Sigmoid colon (tissue), 4 donors: ENCODE data around the gene RAB36.

Source experiments
- POLR2A ChIP-seq, 2 donors: fragments of 450-650 bp; IDR thresholded peaks; one replicate each; pipeline ENCODE4 v1.6.1; 2016; ENCODE audit warnings: antibody characterized with exemption in 2 of 2, mild to moderate bottlenecking in 2 of 2, moderate library complexity in 2 of 2
- POLR2AphosphoS5 ChIP-seq, 4 donors: sonication (generic); formaldehyde crosslinking; IDR thresholded peaks; one replicate each; pipeline ENCODE4 v1.6.1; 2017; ENCODE audit warnings: antibody characterized with exemption in 4 of 4
- TF ChIP-seq, protein P1 (sequence below), 4 experiments: fragments of 450-650 bp in 3 of 4; fragments of 200-600 bp in 1 of 4; IDR thresholded peaks; one replicate each; pipeline ENCODE4 v1.5.1; 2016 to 2019; ENCODE audit warnings: antibody characterized with exemption in 4 of 4, mild to moderate bottlenecking in 3 of 4, moderate library complexity in 2 of 4

DNA sequence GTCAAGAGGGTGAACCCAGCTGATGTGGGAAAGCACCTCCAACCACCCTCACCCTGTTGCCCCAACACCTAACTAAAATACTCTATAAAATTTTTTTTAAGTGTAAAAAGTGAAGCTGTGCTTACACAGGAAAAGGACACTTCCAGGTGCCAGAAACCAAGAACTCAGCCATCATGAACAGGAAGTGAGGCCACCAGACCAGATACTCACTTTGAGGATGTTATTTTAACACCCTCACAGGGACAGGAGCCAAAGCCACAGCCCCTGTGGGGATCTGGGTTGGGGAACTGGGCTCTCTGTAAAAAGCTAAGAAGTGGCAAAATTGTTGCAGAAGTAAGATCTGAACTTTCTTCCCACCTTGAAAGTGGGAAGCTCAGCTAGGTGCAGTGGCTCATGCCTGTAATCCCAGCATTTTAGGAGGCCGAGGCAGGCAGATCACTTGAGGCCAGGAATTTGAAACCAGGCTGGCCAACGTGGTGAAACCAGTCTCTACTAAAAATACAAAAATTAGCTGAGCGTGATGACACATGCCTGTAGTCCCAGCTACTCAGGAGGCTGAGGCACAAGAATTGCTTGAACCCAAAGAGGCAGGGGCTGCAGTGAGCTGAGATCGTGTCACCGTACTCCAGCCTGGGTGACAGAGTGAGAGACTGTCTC lies 7.2 kb upstream of the RAB36 start:
- TF ChIP-seq POLR2A (IDR thresholded peaks at IDR 0.05) (no peak), POLR2AphosphoS5 (IDR thresholded peaks at IDR 0.05) (no peak)
- TF ChIP-seq, protein P1, sequence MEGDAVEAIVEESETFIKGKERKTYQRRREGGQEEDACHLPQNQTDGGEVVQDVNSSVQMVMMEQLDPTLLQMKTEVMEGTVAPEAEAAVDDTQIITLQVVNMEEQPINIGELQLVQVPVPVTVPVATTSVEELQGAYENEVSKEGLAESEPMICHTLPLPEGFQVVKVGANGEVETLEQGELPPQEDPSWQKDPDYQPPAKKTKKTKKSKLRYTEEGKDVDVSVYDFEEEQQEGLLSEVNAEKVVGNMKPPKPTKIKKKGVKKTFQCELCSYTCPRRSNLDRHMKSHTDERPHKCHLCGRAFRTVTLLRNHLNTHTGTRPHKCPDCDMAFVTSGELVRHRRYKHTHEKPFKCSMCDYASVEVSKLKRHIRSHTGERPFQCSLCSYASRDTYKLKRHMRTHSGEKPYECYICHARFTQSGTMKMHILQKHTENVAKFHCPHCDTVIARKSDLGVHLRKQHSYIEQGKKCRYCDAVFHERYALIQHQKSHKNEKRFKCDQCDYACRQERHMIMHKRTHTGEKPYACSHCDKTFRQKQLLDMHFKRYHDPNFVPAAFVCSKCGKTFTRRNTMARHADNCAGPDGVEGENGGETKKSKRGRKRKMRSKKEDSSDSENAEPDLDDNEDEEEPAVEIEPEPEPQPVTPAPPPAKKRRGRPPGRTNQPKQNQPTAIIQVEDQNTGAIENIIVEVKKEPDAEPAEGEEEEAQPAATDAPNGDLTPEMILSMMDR (IDR thresholded peaks at IDR 0.05) = no peak
